HepG2 (cell line): ENCODE data around the gene IMP3. TPM values are rescaled to one million over a fixed set of nuclear protein-coding genes. Genes with fewer than 3 reads are reported as not detected.

ENCODE experiments used
- ATAC-seq: fragments of 200-7000 bp; cut with Tn5 transposase; 3 replicates; pipeline ENCODE4 v1.9.1; 2020; ENCODE audit warnings: mild to moderate bottlenecking, moderate library complexity
- BruUV-seq: library from RNA; stranded (reverse); fragments of 400-500 nt; replicated peaks from 2 replicates; lab custom pipeline; 2021; lab: Mats Ljungman, UMichigan
- CTCF ChIA-PET: fragments of 300-600 bp; formaldehyde crosslinking; extraction: SDS; loops from one replicate; lab custom pipeline; 2021; ENCODE audit warnings: low total read pairs, inconsistent platforms, low intra/inter-chr PET ratio; lab: Yijun Ruan, JAX
- POLR2A ChIA-PET: fragments of 350-600 bp; sonication (Branson Sonifier 250); formaldehyde crosslinking; loops from one replicate; lab custom pipeline; 2020; ENCODE audit warnings: antibody characterized with exemption, inconsistent platforms; lab: Yijun Ruan, JAX
- DNase-seq: peaks from one replicate; pipeline ENCODE4 v3.0.0-alpha.2; 2015; ENCODE audit warnings: low spot score
- FAIRE-seq: peaks from 3 replicates; lab custom pipeline; 2011; peaks lifted over from hg19 to GRCh38; lab: Jason Lieb, UNC
- H2AFZ ChIP-seq: one replicate; pipeline ENCODE4 v1.6.1; 2011; ENCODE audit warnings: low read length, inconsistent platforms
- H3K27ac ChIP-seq: fragments of 300-600 bp; 3 replicates; pipeline ENCODE4 v1.8.0; 2011; ENCODE audit warnings: mixed run types, mild to moderate bottlenecking, mixed read lengths, low read length, inconsistent platforms; ENCODE audit not compliant: insufficient read depth; ENCODE audit errors: extremely low read length
- H3K27me3 ChIP-seq, 2 experiments: fragments of 200-600 bp in 1 of 2; 2 replicates in 1 of 2; 3 replicates in 1 of 2; pipeline versions ENCODE4 v1.6.0 to v1.8.0; 2011; ENCODE audit warnings: low read length in 2 of 2, mild to moderate bottlenecking in 2 of 2, moderate library complexity in 2 of 2, inconsistent platforms in 1 of 2; ENCODE audit not compliant: insufficient read depth in 2 of 2, control insufficient read depth in 1 of 2
- H3K36me3 ChIP-seq, 2 experiments: fragments of 200-600 bp in 1 of 2; replicated peaks in 1 of 2; 2 replicates in 1 of 2; 3 replicates in 1 of 2; pipeline versions ENCODE4 v1.5.1 to v1.8.0; 2011; ENCODE audit warnings: low read length in 2 of 2, inconsistent platforms in 1 of 2; ENCODE audit not compliant: insufficient read depth in 2 of 2, control insufficient read depth in 1 of 2
- H3K4me1 ChIP-seq: 2 replicates; pipeline ENCODE4 v1.5.1; 2012; ENCODE audit warnings: low read length, inconsistent platforms; ENCODE audit not compliant: insufficient read depth
- H3K4me2 ChIP-seq: 2 replicates; pipeline ENCODE4 v1.6.0; 2011; ENCODE audit warnings: low read depth, low read length, inconsistent platforms
- H3K4me3 ChIP-seq, 3 experiments: fragments of 200-600 bp in 1 of 3; sonication (generic), shearing (Covaris generic) in 1 of 3; replicated peaks in 1 of 3; 2 replicates each; pipeline ENCODE4 v1.5.1; 2011 to 2016; ENCODE audit warnings: low read length in 3 of 3, inconsistent platforms in 2 of 3, low read depth in 2 of 3, mild to moderate bottlenecking in 2 of 3, control low read depth in 1 of 3, mixed read lengths in 1 of 3; ENCODE audit not compliant: insufficient read depth in 1 of 3
- H3K79me2 ChIP-seq: one replicate; pipeline ENCODE4 v1.6.1; 2011; ENCODE audit warnings: low read length, inconsistent platforms; ENCODE audit not compliant: insufficient read depth
- H3K9ac ChIP-seq: 2 replicates; pipeline ENCODE4 v1.6.0; 2011; ENCODE audit warnings: mild to moderate bottlenecking, low read depth, low read length, inconsistent platforms; ENCODE audit not compliant: insufficient read depth
- H3K9me3 ChIP-seq: 2 replicates; pipeline ENCODE4 v1.5.1; 2012; ENCODE audit warnings: mild to moderate bottlenecking, low read length
- H4K20me1 ChIP-seq: 2 replicates; pipeline ENCODE4 v1.6.0; 2011; ENCODE audit warnings: inconsistent platforms, mild to moderate bottlenecking, low read length, moderate library complexity; ENCODE audit not compliant: insufficient read depth
- ARHGAP35 ChIP-seq: sonication (generic); formaldehyde crosslinking; IDR thresholded peaks from 2 replicates; pipeline ENCODE4 v1.9.0; 2022; ENCODE audit warnings: mild to moderate bottlenecking, inconsistent platforms, moderate library complexity, missing genetic modification reagents, borderline replicate concordance
- CSRNP1 ChIP-seq: sonication (generic); formaldehyde crosslinking; IDR thresholded peaks from 2 replicates; pipeline ENCODE4 v1.8.1; 2023; ENCODE audit warnings: mild to moderate bottlenecking, missing genetic modification reagents
- EHMT2 ChIP-seq: fragments of 200-600 bp; sonication (generic); IDR thresholded peaks from 2 replicates; pipeline ENCODE4 v1.7.0; 2017; ENCODE audit warnings: antibody characterized with exemption, low read depth, low read length, borderline replicate concordance
- GATAD2A ChIP-seq: IDR thresholded peaks from 2 replicates; pipeline ENCODE4 v1.6.1; 2016
- MAZ ChIP-seq, 2 experiments: sonication (generic) in 1 of 2; formaldehyde crosslinking in 1 of 2; IDR thresholded peaks; 2 replicates each; pipeline versions ENCODE4 v1.5.0 to v1.6.1; 2012 to 2020; ENCODE audit warnings: low read depth in 2 of 2, mild to moderate bottlenecking in 2 of 2, borderline replicate concordance in 1 of 2, improper control_type of control experiment in 1 of 2, low read length in 1 of 2, missing genetic modification reagents in 1 of 2, moderate library complexity in 1 of 2
- PITX1 ChIP-seq: sonication (generic); formaldehyde crosslinking; IDR thresholded peaks from 2 replicates; pipeline ENCODE4 v1.5.1; 2020; ENCODE audit warnings: mild to moderate bottlenecking, missing genetic modification reagents
- SIN3B ChIP-seq: fragments of 150-350 bp; IDR thresholded peaks from 2 replicates; pipeline ENCODE4 v1.6.1; 2014; ENCODE audit warnings: low read length
- WGBS: methylation state at CpG from one replicate; pipeline ENCODE4 v1.1.6; 2017; ENCODE audit warnings: low lambda C conversion rate; 5-methylcytosine and 5-hydroxymethylcytosine counted together
- in situ Hi-C: cut with HindIII; loops from 2 replicates; pipeline ENCODE4 v1.10.0; 2017; ENCODE audit warnings: low pct_unique_long_range_greater_than_20kb; ENCODE audit not compliant: extremely low pct_ligation_motif_present
- intact Hi-C: fragments of 100-400 bp; cut with micrococcal nuclease; formaldehyde crosslinking; loops from one replicate; pipeline ENCODE4 v1.10.0; 2022; ENCODE audit not compliant: unreplicated experiment
- polyA plus RNA-seq, 8 experiments: library from polyadenylated mRNA; depleted of rRNA in 3 of 8; stranded (reverse) in 7 of 8; unstranded in 1 of 8; fragments of >200 nt; fragmentation: Illumina TruSeq in 4 of 8; extraction: Trizol in 4 of 8; gene quantifications; 2 replicates each; pipeline versions ENCODE4 v1.2.1 to v1.2.3, GENCODE V29; 2011 to 2016; ENCODE audit warnings: low read depth in 4 of 8, missing spikeins in 1 of 8, mixed read lengths in 1 of 8; ENCODE audit not compliant: insufficient read depth in 1 of 8
- total RNA-seq, 5 experiments: library from RNA; depleted of rRNA; stranded (reverse); fragments of >200 nt; fragmentation: Illumina TruSeq; extraction: Trizol; gene quantifications; 2 replicates each; pipeline ENCODE4 v1.2.3, GENCODE V29; 2016; ENCODE audit warnings: low read depth in 1 of 5

Gene IMP3
- total and polyA plus RNA-seq, 2 of the 13 experiments (the other 11 are each of a cell fraction or from before 2014, with no cell fraction given) = 38.3 to 143 TPM

DNA sequence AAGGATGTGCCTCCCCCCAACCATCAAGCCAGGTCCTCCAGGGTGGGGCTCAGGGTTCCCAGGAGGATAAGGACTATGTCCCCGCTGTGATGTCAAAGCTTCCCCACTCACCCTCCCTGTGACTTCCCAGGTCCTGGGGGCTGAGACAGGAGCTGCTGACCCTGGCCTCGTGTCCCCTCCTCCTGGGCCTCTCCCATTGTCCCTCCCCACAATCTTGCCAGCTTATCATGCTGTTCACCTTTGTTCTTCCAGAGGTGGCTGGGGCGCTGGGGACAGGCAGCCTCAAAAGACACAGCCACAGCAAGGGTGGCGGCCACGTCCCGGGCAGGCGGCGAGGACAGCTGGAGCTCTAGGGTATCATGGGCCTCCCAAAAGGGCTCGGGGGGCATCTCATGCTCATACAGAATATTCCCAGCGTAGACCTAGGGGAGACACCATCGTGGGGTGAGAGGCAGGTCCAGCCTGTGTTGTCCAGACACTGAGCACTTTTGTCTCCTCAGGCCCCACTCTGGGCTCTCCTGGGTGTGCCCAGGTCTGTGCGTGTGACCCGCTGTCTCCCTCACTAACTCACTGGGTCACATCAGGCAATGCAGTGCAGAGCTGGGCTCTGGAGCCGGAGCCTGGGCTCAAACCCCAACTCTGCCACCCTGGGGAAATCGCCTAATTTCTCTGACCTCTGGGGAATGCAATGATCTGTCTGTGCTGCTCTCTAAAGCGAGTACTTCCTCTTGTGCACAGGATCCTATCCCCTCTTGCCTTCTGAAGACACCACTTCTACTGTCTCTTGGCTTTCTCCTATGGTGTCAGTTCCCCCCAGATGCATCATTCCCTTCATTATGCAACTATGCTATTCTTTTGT lies 37.7 kb upstream of the IMP3 start:
- no peaks in the 10 kb centered on the region for H3K9me3 ChIP-seq
- H3K79me2 ChIP-seq = no peaks in the 10 kb centered on the region
- H3K27me3 ChIP-seq = peaks cover 2 to 40% of the 10 kb centered on the region in 2 experiments; a peak in 4 of 5 replicates
- H3K4me3 ChIP-seq = no peak overlapping the region
- FAIRE-seq (no peak), DNase-seq (no peak), ATAC-seq (no peak)
- no peaks in the 10 kb centered on the region for H4K20me1 ChIP-seq
- ChIA-PET CTCF (no interaction called here), POLR2A (interaction anchor here (0.8 to 1.1 kb wide), 2 partner anchors 30 to 38 kb away, joined by 3 read pairs; partner anchors contain the start of genes IMP3 and SNX33)
- H3K36me3 ChIP-seq = no peaks in the 10 kb centered on the region
- 36% methylated on average over 7 of the region's 16 CpGs for WGBS
- H3K9ac ChIP-seq = no peak overlapping the region
- intact Hi-C loops = no loop called here
- BruUV-seq = no TSS peak
- TF ChIP-seq ARHGAP35 (CRISPR knock-in tag) = no peak
- no peak for TF ChIP-seq EHMT2
- TF ChIP-seq CSRNP1 (CRISPR knock-in tag) = no peak
- no peak for TF ChIP-seq SIN3B
- TF ChIP-seq GATAD2A (CRISPR knock-in tag) = no peak
- no peak for TF ChIP-seq MAZ (IDR thresholded peaks at IDR 0.05; ENCODE audit: borderline replicate concordance, low read depth, low read length)
- TF ChIP-seq MAZ (CRISPR knock-in tag; IDR thresholded peaks at IDR 0.05; ENCODE audit: low read depth) = no peak
- TF ChIP-seq PITX1 (CRISPR knock-in tag) = no peak
- peak overlapping the region; percentile 1; the same call in 1 of the 2 replicates for H3K4me2 ChIP-seq
- in situ Hi-C loops = no loop called here
- no peak overlapping the region for H2AFZ ChIP-seq
- no peak overlapping the region for H3K27ac ChIP-seq
- peaks cover 58% of the 10 kb centered on the region for H3K4me1 ChIP-seq
